Measurements from ENCODE around the gene CDH4. TPM values are rescaled to one million over a fixed set of nuclear protein-coding genes. Genes with fewer than 3 reads are reported as not detected.

Gene CDH4
- total RNA-seq, 3 donors from 2014 or later (not counting 1 experiment from before 2014, with no cell fraction given), result 0.18 TPM; not detected in 2

DNA sequence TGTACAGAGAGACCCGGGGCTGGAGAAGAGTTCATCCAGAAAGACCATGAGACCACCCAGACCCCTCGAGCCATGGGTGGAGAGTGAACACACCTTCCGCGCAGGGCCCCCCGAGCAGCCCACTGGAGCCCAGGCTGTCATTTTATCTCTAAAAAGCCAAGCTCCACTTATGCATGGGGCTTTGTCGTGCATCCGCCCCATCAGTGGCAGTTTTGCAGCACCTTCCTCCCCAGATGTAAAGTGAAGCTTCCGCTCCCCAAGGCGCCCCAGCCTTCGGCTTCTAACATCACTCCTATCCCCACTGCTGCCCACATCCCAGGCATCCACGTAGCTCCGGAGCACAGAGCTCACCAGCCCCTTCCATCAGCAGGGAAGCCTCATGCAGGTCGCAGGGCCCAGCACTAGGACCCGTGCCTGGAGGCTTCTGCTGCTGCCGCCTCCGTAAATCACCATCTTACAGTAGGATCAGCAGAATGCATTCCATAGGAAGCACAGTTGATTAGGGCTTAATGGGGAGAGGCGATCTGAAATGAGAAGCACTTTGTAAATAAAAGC, 512.5 kb downstream of the CDH4 start:
- H3K36me3 Mint-ChIP-seq, result no peaks in the 10 kb centered on the region
- DNase-seq (no peak), ATAC-seq (no peak)
- no peak overlapping the region for H3K27ac ChIP-seq (ENCODE audit: low read length)
- H3K9me3 ChIP-seq (ENCODE audit: control insufficient read depth, insufficient read depth, low read length), result peaks cover 24% of the 10 kb centered on the region
- H3K36me3 ChIP-seq (ENCODE audit: control insufficient read depth, insufficient read depth, low read length), result no peaks in the 10 kb centered on the region
- TF ChIP-seq, protein P1, sequence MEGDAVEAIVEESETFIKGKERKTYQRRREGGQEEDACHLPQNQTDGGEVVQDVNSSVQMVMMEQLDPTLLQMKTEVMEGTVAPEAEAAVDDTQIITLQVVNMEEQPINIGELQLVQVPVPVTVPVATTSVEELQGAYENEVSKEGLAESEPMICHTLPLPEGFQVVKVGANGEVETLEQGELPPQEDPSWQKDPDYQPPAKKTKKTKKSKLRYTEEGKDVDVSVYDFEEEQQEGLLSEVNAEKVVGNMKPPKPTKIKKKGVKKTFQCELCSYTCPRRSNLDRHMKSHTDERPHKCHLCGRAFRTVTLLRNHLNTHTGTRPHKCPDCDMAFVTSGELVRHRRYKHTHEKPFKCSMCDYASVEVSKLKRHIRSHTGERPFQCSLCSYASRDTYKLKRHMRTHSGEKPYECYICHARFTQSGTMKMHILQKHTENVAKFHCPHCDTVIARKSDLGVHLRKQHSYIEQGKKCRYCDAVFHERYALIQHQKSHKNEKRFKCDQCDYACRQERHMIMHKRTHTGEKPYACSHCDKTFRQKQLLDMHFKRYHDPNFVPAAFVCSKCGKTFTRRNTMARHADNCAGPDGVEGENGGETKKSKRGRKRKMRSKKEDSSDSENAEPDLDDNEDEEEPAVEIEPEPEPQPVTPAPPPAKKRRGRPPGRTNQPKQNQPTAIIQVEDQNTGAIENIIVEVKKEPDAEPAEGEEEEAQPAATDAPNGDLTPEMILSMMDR (IDR thresholded peaks at IDR 0.05), result no peak
- 76% methylated on average over 17 of the region's 17 CpGs for WGBS (ENCODE audit: insufficient coverage)
- no peaks in the 10 kb centered on the region for H3K9me3 Mint-ChIP-seq
- H3K27ac Mint-ChIP-seq, result no peak overlapping the region
- intact Hi-C loops (cut with micrococcal nuclease), result no loop called here
- H3K4me3 ChIP-seq (ENCODE audit: low read length), result no peak overlapping the region
- H3K4me3 Mint-ChIP-seq, result no peak overlapping the region
- H3K4me1 ChIP-seq (ENCODE audit: control insufficient read depth, insufficient read depth, low read length), result no peaks in the 10 kb centered on the region
- H3K27me3 ChIP-seq (ENCODE audit: control insufficient read depth, insufficient read depth, low read length), result no peaks in the 10 kb centered on the region
- no peaks in the 10 kb centered on the region for H3K27me3 Mint-ChIP-seq (ENCODE audit: low read depth in 2 of 2)
- H3K4me1 Mint-ChIP-seq, result no peaks in the 10 kb centered on the region

DNA sequence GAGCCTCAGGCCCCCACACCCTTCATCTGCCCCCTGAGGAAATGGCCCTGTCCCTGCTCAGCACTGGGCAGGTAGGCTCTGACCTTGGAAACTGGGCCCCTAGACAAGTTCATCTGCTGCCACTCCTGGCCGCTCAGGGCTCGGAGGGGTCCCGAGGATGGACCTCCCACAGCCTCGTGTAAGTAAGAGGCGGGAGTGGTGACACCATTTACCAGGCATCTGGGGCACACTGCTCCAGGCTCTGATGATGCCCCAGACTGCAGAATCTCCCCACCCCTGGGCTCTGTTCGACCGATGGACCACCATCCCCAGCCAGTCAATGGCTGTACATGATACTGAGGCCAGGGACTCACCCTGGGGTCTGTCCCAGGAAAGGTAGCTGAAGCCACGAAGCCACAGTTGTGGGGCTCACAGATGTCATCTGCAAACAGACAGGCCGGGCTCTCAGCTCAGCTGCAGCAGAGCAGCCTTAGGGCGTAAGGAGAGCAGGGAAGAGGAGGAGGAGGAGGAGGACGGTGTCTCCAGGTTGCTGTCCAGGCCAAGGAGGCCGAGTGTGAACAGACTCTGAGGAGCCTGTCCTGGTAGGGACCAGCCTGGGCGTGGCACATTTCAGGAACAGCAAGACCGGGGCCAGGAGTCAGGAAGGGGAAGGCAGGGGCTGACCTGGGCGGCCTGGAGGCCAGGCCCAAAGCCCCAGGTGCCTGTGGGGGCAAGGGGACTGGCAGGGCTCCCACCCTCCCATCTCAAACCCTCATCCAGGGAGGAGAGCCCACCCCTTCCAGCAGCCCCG, 513.2 kb downstream of the CDH4 start:
- no peak for ATAC-seq
- Mint-ChIP-seq H3K27ac (no peak overlapping the region), H3K9me3 (no peaks in the 10 kb centered on the region), H3K4me1 (no peaks in the 10 kb centered on the region), H3K36me3 (no peaks in the 10 kb centered on the region), H3K27me3 (ENCODE audit: low read depth in 2 of 2) (no peaks in the 10 kb centered on the region), H3K4me3 (no peak overlapping the region)
- intact Hi-C loops (cut with micrococcal nuclease), result no loop called here
- 83% methylated on average over 16 of the region's 16 CpGs for WGBS (ENCODE audit: insufficient coverage)
- Histone ChIP-seq H3K36me3 (ENCODE audit: control insufficient read depth, insufficient read depth, low read length) (no peaks in the 10 kb centered on the region), H3K4me3 (ENCODE audit: low read length) (no peak overlapping the region), H3K27me3 (ENCODE audit: control insufficient read depth, insufficient read depth, low read length) (no peaks in the 10 kb centered on the region), H3K27ac (ENCODE audit: low read length) (no peak overlapping the region), H3K4me1 (ENCODE audit: control insufficient read depth, insufficient read depth, low read length) (no peaks in the 10 kb centered on the region), H3K9me3 (ENCODE audit: control insufficient read depth, insufficient read depth, low read length) (peaks cover 24% of the 10 kb centered on the region)
- DNase-seq, result no peak
- TF ChIP-seq, protein P1 (IDR thresholded peaks at IDR 0.05), result no peak

DNA sequence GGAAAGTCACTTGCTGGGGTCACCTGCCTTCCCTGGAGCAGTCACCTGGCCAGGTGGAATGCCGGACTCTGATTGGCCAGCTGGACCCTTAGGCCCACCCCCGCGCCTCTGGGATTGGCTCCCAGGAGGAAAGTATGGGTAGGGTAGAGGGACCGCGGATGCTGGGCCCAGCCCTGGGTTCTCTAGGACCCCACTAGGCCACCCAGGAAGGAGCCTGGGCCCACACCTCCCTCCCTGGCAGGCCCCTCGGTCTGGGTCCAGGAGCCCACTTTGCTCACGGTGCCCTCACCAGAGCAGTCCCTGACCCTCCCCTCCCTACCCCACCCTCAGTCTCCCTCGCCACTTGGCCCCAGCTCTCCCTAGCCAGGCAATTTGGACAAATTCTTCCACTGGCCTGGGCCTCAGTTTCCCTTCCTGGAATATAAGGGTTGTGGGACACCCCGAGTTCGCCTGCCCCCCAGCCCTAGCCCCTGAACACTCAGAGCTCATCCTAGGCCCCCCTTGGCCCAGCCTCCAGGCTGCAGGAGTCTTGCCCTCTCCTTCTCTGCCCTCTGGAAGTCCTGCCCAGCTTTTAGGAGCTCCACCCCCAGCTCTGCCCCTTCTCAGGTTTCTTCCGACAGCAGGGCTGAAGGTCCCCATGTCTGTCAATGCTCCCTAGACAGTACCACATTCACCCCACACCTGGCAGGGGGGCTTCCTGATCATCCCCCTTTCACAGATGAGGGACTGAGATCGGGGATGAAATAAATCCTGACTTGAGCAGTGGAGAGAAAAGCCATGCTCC, 514.0 kb downstream of the CDH4 start:
- intact Hi-C loops (cut with micrococcal nuclease), result no loop called here
- H3K4me1 Mint-ChIP-seq, result no peaks in the 10 kb centered on the region
- no peak overlapping the region for H3K27ac Mint-ChIP-seq
- Histone ChIP-seq H3K4me3 (ENCODE audit: low read length) (no peak overlapping the region), H3K27me3 (ENCODE audit: control insufficient read depth, insufficient read depth, low read length) (no peaks in the 10 kb centered on the region), H3K4me1 (ENCODE audit: control insufficient read depth, insufficient read depth, low read length) (no peaks in the 10 kb centered on the region), H3K36me3 (ENCODE audit: control insufficient read depth, insufficient read depth, low read length) (no peaks in the 10 kb centered on the region), H3K9me3 (ENCODE audit: control insufficient read depth, insufficient read depth, low read length) (peaks cover 24% of the 10 kb centered on the region), H3K27ac (ENCODE audit: low read length) (no peak overlapping the region)
- H3K4me3 Mint-ChIP-seq, result no peak overlapping the region
- ATAC-seq (no peak), DNase-seq (no peak)
- 82% methylated on average over 12 of the region's 12 CpGs for WGBS (ENCODE audit: insufficient coverage)
- H3K36me3 Mint-ChIP-seq, result no peaks in the 10 kb centered on the region
- no peaks in the 10 kb centered on the region for H3K27me3 Mint-ChIP-seq (ENCODE audit: low read depth in 2 of 2)
- no peaks in the 10 kb centered on the region for H3K9me3 Mint-ChIP-seq
- TF ChIP-seq, protein P1 (IDR thresholded peaks at IDR 0.05), result no peak
